ENCODE results near the gene VIPR2.
"Not testable (repeated sequence)": the region's sequence is repeated elsewhere in the genome, so short reads cannot be mapped to it uniquely, and the experiment has no call there.

VIPR2 gene

DNA sequence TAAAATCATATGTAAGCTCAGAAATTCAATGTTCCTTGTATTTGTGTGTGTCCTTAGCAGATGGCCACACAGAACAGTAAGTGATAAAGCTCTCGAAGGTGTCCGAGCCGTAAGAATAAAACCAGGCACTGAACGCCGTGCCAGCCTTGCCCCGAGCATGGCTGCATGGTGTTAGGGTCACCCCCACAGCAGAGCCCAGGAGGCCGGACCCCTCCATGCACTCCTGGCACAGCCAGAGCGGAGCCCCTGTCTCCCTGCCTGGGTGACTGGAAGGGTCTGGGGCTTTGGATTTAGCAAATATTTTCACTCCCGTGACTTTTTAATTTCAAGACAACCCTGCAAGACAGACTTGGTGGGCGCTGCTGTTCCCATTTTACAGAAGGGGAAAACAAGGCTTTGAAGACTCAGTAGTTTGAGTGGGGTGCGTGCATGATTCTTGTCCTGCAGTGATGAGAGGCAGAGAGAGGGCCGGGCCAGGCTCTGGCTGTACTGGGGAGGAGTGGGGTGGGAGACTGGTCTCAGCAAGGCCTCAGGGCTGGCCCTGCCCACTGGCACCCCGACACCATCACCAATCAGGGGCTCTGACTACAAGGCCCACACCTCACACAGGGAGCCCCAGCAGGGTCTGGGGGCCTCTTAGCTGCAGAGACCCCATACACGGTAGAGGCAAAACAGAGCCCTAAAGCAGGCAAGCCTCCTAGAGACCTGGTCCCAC is 39.4 kb downstream of the VIPR2 start:
- H3K4me3 ChIP-seq (replicated peaks; ENCODE audit: low read depth, low read length): no peak overlapping the region
- TF ChIP-seq, protein P1, sequence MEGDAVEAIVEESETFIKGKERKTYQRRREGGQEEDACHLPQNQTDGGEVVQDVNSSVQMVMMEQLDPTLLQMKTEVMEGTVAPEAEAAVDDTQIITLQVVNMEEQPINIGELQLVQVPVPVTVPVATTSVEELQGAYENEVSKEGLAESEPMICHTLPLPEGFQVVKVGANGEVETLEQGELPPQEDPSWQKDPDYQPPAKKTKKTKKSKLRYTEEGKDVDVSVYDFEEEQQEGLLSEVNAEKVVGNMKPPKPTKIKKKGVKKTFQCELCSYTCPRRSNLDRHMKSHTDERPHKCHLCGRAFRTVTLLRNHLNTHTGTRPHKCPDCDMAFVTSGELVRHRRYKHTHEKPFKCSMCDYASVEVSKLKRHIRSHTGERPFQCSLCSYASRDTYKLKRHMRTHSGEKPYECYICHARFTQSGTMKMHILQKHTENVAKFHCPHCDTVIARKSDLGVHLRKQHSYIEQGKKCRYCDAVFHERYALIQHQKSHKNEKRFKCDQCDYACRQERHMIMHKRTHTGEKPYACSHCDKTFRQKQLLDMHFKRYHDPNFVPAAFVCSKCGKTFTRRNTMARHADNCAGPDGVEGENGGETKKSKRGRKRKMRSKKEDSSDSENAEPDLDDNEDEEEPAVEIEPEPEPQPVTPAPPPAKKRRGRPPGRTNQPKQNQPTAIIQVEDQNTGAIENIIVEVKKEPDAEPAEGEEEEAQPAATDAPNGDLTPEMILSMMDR (IDR thresholded peaks at IDR 0.05; ENCODE audit: low read length, missing control alignments): no peak
- DNase-seq (ENCODE audit: low read depth): no peak

DNA sequence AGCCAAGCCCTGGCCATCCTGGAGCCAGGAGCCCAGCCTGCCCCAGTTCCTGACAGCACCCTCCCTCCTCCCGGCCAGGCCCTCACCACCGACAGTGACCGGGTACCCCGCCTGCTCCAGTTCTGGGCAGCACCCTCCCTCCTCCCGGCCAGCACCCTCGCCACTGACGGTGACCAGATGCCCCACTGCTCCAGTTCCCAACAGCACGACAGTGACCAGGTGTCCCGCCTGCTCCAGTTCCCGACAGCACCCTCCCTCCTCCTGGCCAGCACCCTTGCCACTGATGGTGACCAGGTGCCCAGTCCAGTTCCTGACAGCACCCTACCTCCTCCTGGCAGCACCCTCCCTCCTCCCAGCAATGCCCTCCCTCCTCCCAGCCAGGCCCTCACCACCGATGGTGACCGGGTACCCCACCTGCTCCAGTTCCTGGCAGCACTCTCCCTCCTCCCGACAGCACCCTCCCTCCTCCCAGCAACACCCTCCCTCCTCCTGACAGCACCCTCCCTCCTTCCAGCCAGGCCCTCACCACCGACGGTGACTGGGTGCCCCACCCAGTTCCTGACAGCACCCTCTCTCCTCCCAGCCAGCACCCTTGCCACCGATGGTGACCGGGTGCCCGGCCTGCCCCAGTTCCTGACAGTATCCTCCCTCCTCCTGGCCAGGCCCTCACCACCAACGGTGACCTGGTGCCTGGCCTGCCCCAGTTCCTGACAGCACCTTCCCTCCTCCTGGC is 40.3 kb downstream of the VIPR2 start:
- H3K4me3 ChIP-seq (replicated peaks; ENCODE audit: low read depth, low read length): no peak overlapping the region
- no peak for DNase-seq (ENCODE audit: low read depth)
- TF ChIP-seq, protein P1 (IDR thresholded peaks at IDR 0.05; ENCODE audit: low read length, missing control alignments): no peak

DNA sequence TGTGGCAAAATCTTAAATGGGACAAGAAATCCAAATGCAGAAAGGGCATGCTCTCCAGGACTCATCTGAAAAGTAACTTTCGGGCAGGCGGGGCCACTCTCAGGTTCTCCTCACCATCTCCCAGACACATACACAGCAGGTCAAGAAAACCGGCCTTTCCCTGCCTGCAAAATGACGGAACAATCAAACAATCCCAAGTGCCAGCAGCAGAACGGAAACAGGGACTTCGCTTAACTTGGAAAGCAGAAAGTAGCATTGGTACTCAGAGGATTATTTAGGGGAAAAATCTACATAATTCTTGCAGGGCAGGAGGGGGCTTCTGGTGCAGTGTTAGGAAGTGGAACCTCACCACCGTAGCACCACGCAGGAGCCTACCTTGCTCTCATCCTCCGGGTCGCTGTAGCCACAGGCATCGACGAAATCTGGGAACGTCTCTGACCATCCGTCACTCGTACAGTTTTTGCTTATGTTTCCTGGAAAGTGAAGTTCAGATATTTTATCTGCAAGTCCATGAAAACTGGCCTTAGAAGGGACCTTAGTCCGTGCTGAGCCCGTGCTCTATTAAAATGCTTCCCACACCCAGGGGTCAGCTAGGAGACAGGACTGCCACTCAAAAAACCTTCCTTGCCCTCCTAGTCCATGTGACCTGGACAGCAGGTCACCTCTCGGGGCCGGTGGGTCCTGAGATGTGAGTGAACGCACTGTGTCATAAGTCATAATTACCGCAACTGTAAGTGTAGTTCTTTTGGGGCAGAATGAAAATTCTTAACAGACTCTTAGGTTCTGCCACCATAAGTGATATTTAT is 41.1 kb downstream of the VIPR2 start:
- DNase-seq (ENCODE audit: low read depth): no peak
- TF ChIP-seq, protein P1 (IDR thresholded peaks at IDR 0.05; ENCODE audit: low read length, missing control alignments): no peak
- no peak overlapping the region for H3K4me3 ChIP-seq (replicated peaks; ENCODE audit: low read depth, low read length)

DNA sequence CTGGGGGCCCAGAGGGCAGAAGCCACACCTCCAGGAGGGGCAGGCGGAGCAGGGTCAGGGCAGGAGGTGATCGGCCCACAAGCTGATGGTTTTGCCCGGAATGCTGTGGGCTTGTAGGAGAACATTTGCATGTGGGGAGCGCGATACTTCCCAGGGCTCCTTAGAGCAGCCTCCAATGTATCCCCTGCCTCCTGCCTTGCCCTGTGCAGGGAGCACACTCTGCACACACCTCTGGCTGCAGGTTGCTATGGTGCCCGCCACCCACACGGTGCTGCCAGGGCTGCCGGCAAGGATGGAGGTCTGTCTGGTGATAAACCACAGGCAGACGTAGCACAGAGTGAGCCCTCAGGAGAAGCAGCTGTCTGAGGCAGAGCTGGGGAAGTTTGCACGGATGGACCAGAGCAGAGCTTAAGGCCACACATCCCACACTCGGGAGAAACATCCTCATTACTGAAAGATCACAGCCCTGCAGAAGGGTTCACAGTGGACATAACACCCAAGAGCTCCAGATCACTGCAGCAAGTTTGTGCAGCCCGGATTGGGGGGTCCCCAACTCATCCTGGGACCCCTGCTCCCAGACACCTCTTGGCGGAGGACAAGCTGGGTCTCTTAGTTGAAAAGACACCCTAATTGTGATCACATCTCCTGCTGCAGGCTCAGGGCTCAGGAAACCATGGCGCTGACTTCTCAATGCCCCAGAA is 41.8 kb downstream of the VIPR2 start:
- no peak overlapping the region for H3K4me3 ChIP-seq (replicated peaks; ENCODE audit: low read depth, low read length)
- no peak for DNase-seq (ENCODE audit: low read depth)
- TF ChIP-seq, protein P1 (IDR thresholded peaks at IDR 0.05; ENCODE audit: low read length, missing control alignments): no peak

DNA sequence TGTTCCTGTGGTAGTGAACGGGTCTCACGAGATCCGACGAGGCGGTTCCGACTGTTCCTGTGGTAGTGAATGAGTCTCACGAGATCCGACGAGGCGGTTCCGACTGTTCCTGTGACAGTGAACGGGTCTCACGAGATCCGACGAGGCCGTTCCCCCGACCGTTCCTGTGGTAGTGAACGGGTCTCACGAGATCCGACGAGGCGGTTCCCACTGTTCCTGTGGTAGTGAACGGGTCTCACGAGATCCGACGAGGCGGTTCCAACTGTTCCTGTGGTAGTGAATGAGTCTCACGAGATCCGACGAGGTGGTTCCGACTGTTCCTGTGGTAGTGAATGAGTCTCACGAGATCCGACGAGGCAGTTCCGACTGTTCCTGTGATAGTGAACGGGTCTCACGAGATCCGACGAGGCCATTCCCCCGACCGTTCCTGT is 43.0 kb downstream of the VIPR2 start:
- H3K4me3 ChIP-seq (replicated peaks; ENCODE audit: low read depth, low read length); DNase-seq (ENCODE audit: low read depth): not testable (repeated sequence)

DNA sequence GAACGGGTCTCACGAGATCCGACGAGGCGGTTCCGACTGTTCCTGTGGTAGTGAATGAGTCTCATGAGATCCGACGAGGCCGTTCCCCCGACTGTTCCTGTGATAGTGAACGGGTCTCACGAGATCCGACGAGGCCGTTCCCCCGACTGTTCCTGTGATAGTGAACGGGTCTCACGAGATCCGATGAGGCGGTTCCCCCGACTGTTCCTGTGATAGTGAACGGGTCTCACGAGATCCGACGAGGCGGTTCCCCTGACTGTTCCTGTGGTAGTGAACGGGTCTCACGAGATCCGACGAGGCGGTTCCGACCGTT is 43.6 kb downstream of the VIPR2 start:
- not testable (repeated sequence) for H3K4me3 ChIP-seq (replicated peaks; ENCODE audit: low read depth, low read length); DNase-seq (ENCODE audit: low read depth)

DNA sequence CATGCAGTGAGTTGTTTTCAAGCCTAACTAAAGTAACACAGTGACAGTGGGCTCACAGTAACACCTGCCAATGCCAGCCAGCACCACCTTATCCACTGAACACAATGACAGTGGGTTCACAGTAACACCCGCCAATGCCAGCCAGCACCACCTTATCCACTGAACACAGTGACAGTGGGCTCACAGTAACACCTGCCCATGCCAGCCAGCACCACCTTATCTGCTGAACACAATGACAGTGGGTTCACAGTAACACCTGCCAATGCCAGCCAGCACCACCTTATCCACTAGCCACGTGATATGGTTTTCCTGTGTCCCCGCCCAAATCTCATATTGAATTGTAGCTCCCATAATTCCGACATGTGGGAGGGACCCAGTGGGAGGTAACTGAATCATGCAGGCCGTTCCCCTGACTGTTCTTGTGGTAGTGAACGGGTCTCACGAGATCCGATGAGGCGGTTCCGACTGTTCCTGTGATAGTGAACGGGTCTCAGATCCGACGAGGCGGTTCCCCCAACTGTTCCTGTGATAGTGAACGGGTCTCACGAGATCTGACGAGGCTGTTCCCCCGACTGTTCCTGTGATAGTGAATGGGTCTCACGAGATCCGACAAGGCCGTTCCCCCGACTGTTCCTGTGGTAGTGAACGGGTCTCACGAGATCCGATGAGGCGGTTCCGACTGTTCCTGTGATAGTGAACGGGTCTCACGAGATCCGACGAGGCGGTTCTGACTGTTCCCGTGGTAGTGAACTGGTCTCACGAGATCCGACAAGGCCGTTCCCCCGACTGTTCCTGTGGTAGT is 44.2 kb downstream of the VIPR2 start:
- not testable (repeated sequence) for DNase-seq (ENCODE audit: low read depth); H3K4me3 ChIP-seq (replicated peaks; ENCODE audit: low read depth, low read length)

All from fibroblast of pulmonary artery (primary cell).